ENCODE data around the gene TTC29. TPM values are rescaled to one million over a fixed set of nuclear protein-coding genes. Genes with fewer than 3 reads are reported as not detected.

The TTC29 gene
- total RNA-seq, 1 donor from 2014 or later = 4.5 TPM

- DNase-seq (no peak), ATAC-seq (peak; percentile 74 to 82)
- Histone ChIP-seq H3K36me3 (no peaks in the 10 kb centered on the region), H3K4me3 (no peak overlapping the region), H3K27ac (no peak overlapping the region), H3K9me3 (no peaks in the 10 kb centered on the region), H3K27me3 (ENCODE audit: low read depth) (no peaks in the 10 kb centered on the region), H3K4me1 (no peaks in the 10 kb centered on the region)
- intact Hi-C loops (cut with DNase I) = no loop called here
- TF ChIP-seq CTCF (IDR thresholded peaks at IDR 0.05) = no peak
Observed at GRCh38 chr4:146883070-146883469, 62.6 kb downstream of the TTC29 start.

- Histone ChIP-seq H3K27me3 (ENCODE audit: low read depth) (no peaks in the 10 kb centered on the region), H3K4me1 (no peaks in the 10 kb centered on the region), H3K9me3 (no peaks in the 10 kb centered on the region), H3K36me3 (no peaks in the 10 kb centered on the region), H3K4me3 (no peak overlapping the region), H3K27ac (no peak overlapping the region)
- ATAC-seq (no peak), DNase-seq (no peak)
- intact Hi-C loops (cut with DNase I) = no loop called here
- TF ChIP-seq CTCF (IDR thresholded peaks at IDR 0.05) = no peak
Observed at GRCh38 chr4:146857298-146857697, 88.4 kb downstream of the TTC29 start.

GRCh38 chr4:146855761-146856160, 89.9 kb downstream of the TTC29 start:
- Histone ChIP-seq H3K36me3 (no peaks in the 10 kb centered on the region), H3K27ac (no peak overlapping the region), H3K9me3 (no peaks in the 10 kb centered on the region), H3K27me3 (ENCODE audit: low read depth) (no peaks in the 10 kb centered on the region), H3K4me3 (no peak overlapping the region), H3K4me1 (no peaks in the 10 kb centered on the region)
- intact Hi-C loops (cut with DNase I) = no loop called here
- TF ChIP-seq CTCF (IDR thresholded peaks at IDR 0.05) = no peak
- ATAC-seq (no peak), DNase-seq (no peak)

GRCh38 chr4:146852360-146852759, 93.3 kb downstream of the TTC29 start:
- no peaks in the 10 kb centered on the region for H3K36me3 ChIP-seq
- H3K9me3 ChIP-seq = no peaks in the 10 kb centered on the region
- ATAC-seq (no peak), DNase-seq (no peak)
- no peaks in the 10 kb centered on the region for H3K27me3 ChIP-seq (ENCODE audit: low read depth)
- H3K4me1 ChIP-seq = no peaks in the 10 kb centered on the region
- H3K27ac ChIP-seq = no peak overlapping the region
- no peak for TF ChIP-seq CTCF (IDR thresholded peaks at IDR 0.05)
- no peak overlapping the region for H3K4me3 ChIP-seq
- intact Hi-C loops (cut with DNase I) = no loop called here

GRCh38 chr4:146847345-146847744, 98.3 kb downstream of the TTC29 start:
- H3K4me3 ChIP-seq = no peak overlapping the region
- no peak for TF ChIP-seq CTCF (IDR thresholded peaks at IDR 0.05)
- no peaks in the 10 kb centered on the region for H3K9me3 ChIP-seq
- no peaks in the 10 kb centered on the region for H3K4me1 ChIP-seq
- H3K36me3 ChIP-seq = no peaks in the 10 kb centered on the region
- ATAC-seq (no peak), DNase-seq (no peak)
- intact Hi-C loops (cut with DNase I) = no loop called here
- H3K27ac ChIP-seq = no peak overlapping the region
- no peaks in the 10 kb centered on the region for H3K27me3 ChIP-seq (ENCODE audit: low read depth)

GRCh38 chr4:146846882-146847281, 98.8 kb downstream of the TTC29 start:
- no peaks in the 10 kb centered on the region for H3K4me1 ChIP-seq
- DNase-seq = no peak

More at GRCh38 chr4:146846882-146847281, 98.8 kb downstream of the TTC29 start:
- no peaks in the 10 kb centered on the region for H3K27me3 ChIP-seq (ENCODE audit: low read depth)
- H3K36me3 ChIP-seq = no peaks in the 10 kb centered on the region
- TF ChIP-seq CTCF (IDR thresholded peaks at IDR 0.05) = no peak
- no peaks in the 10 kb centered on the region for H3K9me3 ChIP-seq
- H3K27ac ChIP-seq = no peak overlapping the region
- intact Hi-C loops (cut with DNase I) = no loop called here
- H3K4me3 ChIP-seq = no peak overlapping the region
- ATAC-seq = no peak
